Hematopoietic multipotent progenitor cell treated with erythropoietin and hydrocortisone succinate and interleukin-3 and kit ligand, for 4 days (in vitro differentiated cells): ENCODE measurements around the gene RPL27A.

Source experiments
- DNase-seq: peaks from one replicate; pipeline ENCODE4 v3.0.0-alpha.2; 2015

RPL27A gene

GRCh38 chr11:8676458-8676857, 6.1 kb upstream of the RPL27A start:
- no peak for DNase-seq

- no peak for DNase-seq
Measured at GRCh38 chr11:8679006-8679405, 3.6 kb upstream of the RPL27A start.

GRCh38 chr11:8681837-8682302, 722 bp upstream of the RPL27A start:
- DNase-seq, result no peak

- DNase-seq, result peak; percentile 51
Measured at GRCh38 chr11:8683115-8683807, 669 bp downstream of the RPL27A start.

- no peak for DNase-seq
Measured at GRCh38 chr11:8684600-8685290, 2.2 kb downstream of the RPL27A start.

- DNase-seq, result no peak
Measured at GRCh38 chr11:8685306-8685705, 2.7 kb downstream of the RPL27A start.

GRCh38 chr11:8685820-8686219, 3.2 kb downstream of the RPL27A start:
- no peak for DNase-seq

GRCh38 chr11:8686325-8686724, 3.7 kb downstream of the RPL27A start:
- no peak for DNase-seq

- DNase-seq, result peak; percentile 98
Measured at GRCh38 chr11:8688414-8689362, 6.1 kb downstream of the RPL27A start.

- no peak for DNase-seq
Measured at GRCh38 chr11:8689726-8690255, 7.2 kb downstream of the RPL27A start.

GRCh38 chr11:8690374-8691342, 8.1 kb downstream of the RPL27A start:
- no peak for DNase-seq

- DNase-seq, result no peak
Measured at GRCh38 chr11:8691601-8692000, 9.0 kb downstream of the RPL27A start.

GRCh38 chr11:8692417-8692816, 9.8 kb downstream of the RPL27A start:
- DNase-seq, result no peak

- DNase-seq, result no peak
Measured at GRCh38 chr11:8693010-8693551, 10.5 kb downstream of the RPL27A start.

- DNase-seq, result no peak
Measured at GRCh38 chr11:8693555-8693954, 11.0 kb downstream of the RPL27A start.

- no peak for DNase-seq
Measured at GRCh38 chr11:8694137-8694536, 11.5 kb downstream of the RPL27A start.

GRCh38 chr11:8697054-8697453, 14.5 kb downstream of the RPL27A start:
- DNase-seq, result no peak

- DNase-seq, result no peak
Measured at GRCh38 chr11:8698379-8698851, 15.8 kb downstream of the RPL27A start.

GRCh38 chr11:8698917-8699441, 16.4 kb downstream of the RPL27A start:
- no peak for DNase-seq

GRCh38 chr11:8699903-8700302, 17.3 kb downstream of the RPL27A start:
- no peak for DNase-seq
